ENCODE results near the gene ABI1. TPM values are rescaled to one million over a fixed set of nuclear protein-coding genes. Genes with fewer than 3 reads are reported as not detected.

ABI1 gene
- total and polyA plus RNA-seq, 2 donors (not counting 1 experiment from before 2014, with no cell fraction given) = 37.8 to 80.5 TPM

- Mint-ChIP-seq H3K27me3 (no peaks in the 10 kb centered on the region), H3K4me1 (peaks cover 75% of the 10 kb centered on the region), H3K9me3 (ENCODE audit: insufficient read depth) (no peaks in the 10 kb centered on the region), H3K4me3 (peak overlapping the region; percentile 15), H3K27ac (peak overlapping the region; percentile 61)
- Histone ChIP-seq H3K4me1 (ENCODE audit: control insufficient read depth in 2 of 2, insufficient read depth in 2 of 2, low read length in 2 of 2) (peaks cover 69 to 72% of the 10 kb centered on the region in 2 donors), H3K9me3 (ENCODE audit: control extremely low read depth in 1 of 3, control insufficient read depth in 2 of 3, insufficient read depth in 1 of 3, low read length in 2 of 3) (peaks cover 0 to 5% (median 0%) of the 10 kb centered on the region in 3 donors), H2AFZ (ENCODE audit: insufficient read depth, low read depth, low read length, poor library complexity, severe bottlenecking) (no peak overlapping the region), H4K20me1 (ENCODE audit: control insufficient read depth, insufficient read depth, low read length, poor library complexity, severe bottlenecking) (peaks cover 29% of the 10 kb centered on the region), H3K9ac (ENCODE audit: low read length) (no peak overlapping the region), H3K36me3 (replicated peaks in 1 of 2; ENCODE audit: control extremely low read depth in 1 of 2, control insufficient read depth in 1 of 2, extremely low read depth in 1 of 2, insufficient read depth in 2 of 2, low read length in 1 of 2) (peaks cover 0 to 2% of the 10 kb centered on the region in 2 experiments), H3K79me2 (ENCODE audit: control insufficient read depth, insufficient read depth, low read length) (peaks cover 100% of the 10 kb centered on the region), H3K27ac (ENCODE audit: low read length in 2 of 2) (peak overlapping the region in 1 of 2 donors; percentile 48), H3K4me2 (replicated peaks; ENCODE audit: low read depth, low read length, poor library complexity, severe bottlenecking) (no peak overlapping the region), H3K27me3 (replicated peaks in 1 of 4; ENCODE audit: control extremely low read depth in 1 of 4, control insufficient read depth in 3 of 4, insufficient read depth in 4 of 4, low read length in 3 of 4) (no peaks in the 10 kb centered on the region), H3K4me3 (ENCODE audit: control extremely low read depth in 1 of 5, extremely low read depth in 1 of 5, insufficient read depth in 1 of 5, low read depth in 2 of 5, low read length in 4 of 5) (no peak overlapping the region)
- WGBS (ENCODE audit: insufficient coverage) = 92% methylated on average over 3 of the region's 4 CpGs
- TF ChIP-seq CTCF (IDR thresholded peaks at IDR 0.05) (no peak), EZH2 (IDR thresholded peaks at IDR 0.05; ENCODE audit: borderline replicate concordance, insufficient read depth, low read depth, low read length, poor library complexity, severe bottlenecking) (no peak)
- no peak for DNase-seq
- POLR2A ChIA-PET = no interaction called here
- ATAC-seq (ENCODE audit: low read depth) = no peak
- intact Hi-C loops (cut with micrococcal nuclease) = no loop called here
- CTCF ChIA-PET = interaction anchor here (1.1 kb wide), 1 partner anchor 15 kb away, joined by 3 read pairs; no protein-coding TSS in a partner anchor
Measured at GRCh38 chr10:26803849-26804248, 56.9 kb downstream of the ABI1 start.

GRCh38 chr10:26802527-26802926 is 58.2 kb downstream of the ABI1 start:
- CTCF ChIA-PET = interaction anchor here (0.6 to 1.2 kb wide), 2 partner anchors 18 to 341 kb away, joined by 3 to 4 read pairs; no protein-coding TSS in a partner anchor
- peak overlapping the region; percentile 15 for H3K27ac Mint-ChIP-seq
- no peak for DNase-seq
- H3K4me1 Mint-ChIP-seq = peaks cover 88% of the 10 kb centered on the region
- H3K27me3 Mint-ChIP-seq = no peaks in the 10 kb centered on the region
- H3K9me3 Mint-ChIP-seq (ENCODE audit: insufficient read depth) = no peaks in the 10 kb centered on the region
- H4K20me1 ChIP-seq (ENCODE audit: control insufficient read depth, insufficient read depth, low read length, poor library complexity, severe bottlenecking) = peaks cover 27% of the 10 kb centered on the region
- peak overlapping the region; percentile 32 for H3K4me3 Mint-ChIP-seq
- no peak for ATAC-seq (ENCODE audit: low read depth)
- intact Hi-C loops (cut with micrococcal nuclease) = no loop called here
- TF ChIP-seq CTCF (IDR thresholded peaks at IDR 0.05) (no peak), EZH2 (IDR thresholded peaks at IDR 0.05; ENCODE audit: borderline replicate concordance, insufficient read depth, low read depth, low read length, poor library complexity, severe bottlenecking) (no peak)
- H3K4me1 ChIP-seq (ENCODE audit: control insufficient read depth in 2 of 2, insufficient read depth in 2 of 2, low read length in 2 of 2) = peaks cover 82 to 85% of the 10 kb centered on the region in 2 donors
- whole genome bisulfite sequencing (ENCODE audit: insufficient coverage) = 100% methylated on average over 3 of the region's 3 CpGs
- H2AFZ ChIP-seq (ENCODE audit: insufficient read depth, low read depth, low read length, poor library complexity, severe bottlenecking) = no peak overlapping the region
- no peak overlapping the region for H3K9ac ChIP-seq (ENCODE audit: low read length)
- peak overlapping the region; percentile 71 for H3K4me2 ChIP-seq (replicated peaks; ENCODE audit: low read depth, low read length, poor library complexity, severe bottlenecking)
- POLR2A ChIA-PET = no interaction called here
- peaks cover 0 to 2% of the 10 kb centered on the region in 2 experiments for H3K36me3 ChIP-seq (replicated peaks in 1 of 2; ENCODE audit: control extremely low read depth in 1 of 2, control insufficient read depth in 1 of 2, extremely low read depth in 1 of 2, insufficient read depth in 2 of 2, low read length in 1 of 2)
- H3K4me3 ChIP-seq (ENCODE audit: control extremely low read depth in 1 of 5, extremely low read depth in 1 of 5, insufficient read depth in 1 of 5, low read depth in 2 of 5, low read length in 4 of 5) = no peak overlapping the region
- peaks cover 100% of the 10 kb centered on the region for H3K79me2 ChIP-seq (ENCODE audit: control insufficient read depth, insufficient read depth, low read length)
- peaks cover 0 to 5% (median 0%) of the 10 kb centered on the region in 3 donors for H3K9me3 ChIP-seq (ENCODE audit: control extremely low read depth in 1 of 3, control insufficient read depth in 2 of 3, insufficient read depth in 1 of 3, low read length in 2 of 3)
- peak overlapping the region; percentile 19 to 81 for H3K27ac ChIP-seq (ENCODE audit: low read length in 2 of 2)
- H3K27me3 ChIP-seq (replicated peaks in 1 of 4; ENCODE audit: control extremely low read depth in 1 of 4, control insufficient read depth in 3 of 4, insufficient read depth in 4 of 4, low read length in 3 of 4) = no peaks in the 10 kb centered on the region

All from B cell (primary cell).